A549 treated with GW870086 at 1 μM for 4 hours (cell line): ENCODE measurements around the gene PKNOX1. TPM values are rescaled to one million over a fixed set of nuclear protein-coding genes. Genes with fewer than 3 reads are reported as not detected.

Source experiments
- total RNA-seq: library from RNA; stranded (reverse); fragments of 200-300 nt; extraction: Qiagen RNA extraction; gene quantifications from 5 replicates; pipeline ENCODE4 v1.2.3, GENCODE V29; 2022; ENCODE audit warnings: low read depth

Gene PKNOX1, protein sequence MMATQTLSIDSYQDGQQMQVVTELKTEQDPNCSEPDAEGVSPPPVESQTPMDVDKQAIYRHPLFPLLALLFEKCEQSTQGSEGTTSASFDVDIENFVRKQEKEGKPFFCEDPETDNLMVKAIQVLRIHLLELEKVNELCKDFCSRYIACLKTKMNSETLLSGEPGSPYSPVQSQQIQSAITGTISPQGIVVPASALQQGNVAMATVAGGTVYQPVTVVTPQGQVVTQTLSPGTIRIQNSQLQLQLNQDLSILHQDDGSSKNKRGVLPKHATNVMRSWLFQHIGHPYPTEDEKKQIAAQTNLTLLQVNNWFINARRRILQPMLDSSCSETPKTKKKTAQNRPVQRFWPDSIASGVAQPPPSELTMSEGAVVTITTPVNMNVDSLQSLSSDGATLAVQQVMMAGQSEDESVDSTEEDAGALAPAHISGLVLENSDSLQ
- total RNA-seq = 5.3 to 5.8 TPM (median 5.5 TPM) in 5 replicates

DNA sequence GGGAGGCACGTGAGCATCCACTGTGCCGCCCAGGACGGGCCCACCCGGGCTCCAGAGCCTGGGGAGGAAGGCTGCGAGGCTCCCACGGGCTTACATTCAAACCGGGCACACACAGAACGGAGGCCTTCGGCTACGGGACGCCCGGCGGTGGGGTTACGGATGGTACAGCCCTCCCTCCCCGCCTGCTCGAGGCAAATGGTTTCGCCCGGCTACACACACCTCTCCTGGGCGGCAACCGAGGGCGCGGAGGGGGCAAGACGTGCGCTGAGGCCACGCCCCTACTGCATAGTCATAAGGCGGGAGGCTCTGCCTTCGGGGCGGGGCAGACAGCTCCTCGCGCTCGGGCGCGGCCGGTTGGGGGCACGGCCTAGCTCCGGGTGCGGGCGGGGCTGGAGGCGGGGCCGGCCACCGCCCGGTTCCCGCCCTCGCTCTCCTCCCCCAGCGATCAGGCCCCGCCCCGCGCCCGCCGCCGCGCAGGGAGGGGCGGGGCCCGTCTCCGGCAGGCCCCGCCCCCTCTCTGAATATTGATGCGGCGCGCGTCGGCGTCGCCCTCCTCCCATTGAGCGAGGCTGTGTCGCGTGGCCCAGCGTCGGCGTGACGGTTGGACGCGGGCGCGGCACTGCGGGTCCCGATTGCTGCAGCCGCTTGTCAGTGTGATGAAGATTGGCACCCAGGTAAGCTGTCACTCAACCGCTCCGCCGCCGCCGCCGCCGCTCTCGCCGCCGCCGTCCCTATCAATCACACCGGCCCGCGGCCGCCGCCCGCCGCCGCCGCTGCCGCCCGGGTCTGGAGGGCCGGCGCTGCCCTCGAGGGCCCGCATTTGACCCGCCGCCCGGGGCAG is at the start of gene PKNOX1:
Gene PKNOX1, plus strand, starts transcription at position 572 of the 841 bp plus-strand sequence. CDS start 29,820 bp downstream, outside the sequence.

DNA sequence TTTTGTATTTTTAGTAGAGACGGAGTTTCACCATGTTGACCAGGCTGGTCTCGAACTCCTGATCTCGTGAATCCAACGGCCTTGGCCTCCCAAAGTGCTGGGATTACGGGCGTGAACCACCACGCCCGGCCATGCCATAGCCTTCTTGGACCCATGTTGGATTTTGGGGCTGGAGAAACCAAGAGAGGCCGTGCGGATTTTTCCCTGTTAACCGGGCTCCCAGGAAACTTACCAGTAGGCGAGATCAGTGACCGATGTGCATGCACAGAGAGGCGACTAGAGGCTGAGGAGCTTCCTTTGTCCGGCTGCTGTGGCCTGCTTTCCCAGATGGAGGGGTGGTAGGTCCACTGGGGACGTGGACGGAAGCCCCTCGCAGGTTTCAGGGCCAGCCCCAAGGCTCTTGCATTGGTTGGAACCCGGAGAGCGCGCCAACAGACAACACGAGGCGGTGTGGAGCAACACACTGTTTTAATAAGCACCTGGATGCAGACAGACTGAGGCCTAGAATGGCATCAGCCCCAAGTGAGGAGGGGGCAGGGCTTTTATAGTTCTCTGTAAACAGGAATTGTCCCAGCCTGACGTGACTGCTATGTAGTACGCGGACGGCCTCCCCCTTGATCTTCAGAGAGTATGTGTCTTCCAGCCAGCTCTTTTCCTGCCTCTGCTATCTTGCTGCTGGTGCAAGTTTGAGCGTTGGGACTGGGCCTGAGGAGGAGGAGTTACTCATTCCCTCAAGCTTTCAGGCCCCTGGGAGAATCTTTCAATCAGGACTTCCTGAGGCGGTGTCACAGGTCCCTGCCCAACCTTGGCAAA is 49.0 kb upstream of the PKNOX1 start, which contains the start of gene ERVH48-1:
Gene ERVH48-1, minus strand, starts transcription at position 517 of the 813 bp plus-strand sequence. CDS start 6,624 bp downstream, outside the sequence.

DNA sequence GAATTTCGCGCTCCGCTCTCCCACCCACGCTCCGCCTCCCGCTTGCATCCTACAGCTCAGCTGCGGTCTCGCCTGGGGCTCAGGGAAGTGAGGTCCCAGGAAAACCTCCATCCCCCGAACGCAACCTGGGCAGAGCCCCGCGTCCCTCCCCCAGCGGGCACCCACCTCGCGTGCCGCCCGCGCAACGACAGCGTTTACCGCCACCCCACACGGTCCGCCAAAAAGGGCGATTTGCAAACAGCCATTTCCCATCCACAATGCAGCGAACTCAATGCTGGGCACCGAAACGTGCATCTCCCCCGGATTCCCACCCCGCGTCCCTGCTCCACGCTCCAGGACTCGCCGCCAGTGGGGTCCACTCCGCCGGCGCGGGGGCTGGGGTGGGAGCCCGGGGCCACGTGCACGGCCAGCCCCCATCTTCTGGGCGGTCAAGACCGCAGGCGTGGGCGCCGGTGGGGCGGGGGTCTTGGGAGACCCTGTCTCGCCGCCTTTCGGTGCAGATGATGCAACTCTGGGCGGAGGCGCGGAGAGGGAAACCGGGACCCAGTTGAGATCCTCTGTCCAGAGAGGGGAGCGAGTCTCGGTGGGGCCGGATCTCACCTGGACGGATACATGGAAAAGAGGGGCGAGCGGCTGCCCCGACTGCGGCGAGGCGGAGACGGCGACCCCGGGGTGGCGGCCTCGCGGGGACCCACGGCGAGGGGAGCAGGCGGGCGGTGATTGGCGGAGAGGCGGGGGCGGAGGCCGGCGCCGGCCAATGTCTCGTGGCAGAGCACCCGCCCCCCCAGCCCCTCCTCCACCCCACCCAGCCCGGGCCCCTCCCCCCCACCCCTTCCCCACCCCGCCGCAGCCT is 101.0 kb downstream of the PKNOX1 start, which contains the start of gene CBS:
Gene CBS, minus strand, starts transcription at position 666 of the 853 bp plus-strand sequence. CDS start 3,642 bp downstream, outside the sequence.

Other genes with a start within 250 kb of the PKNOX1 start
- 22.7 to 31.1 TPM (median 28.2 TPM) in 5 replicates for gene WDR4, start 95.0 kb upstream of the PKNOX1 start, total RNA-seq
- 19.5 to 22.1 TPM (median 20.3 TPM) in 5 replicates for gene NDUFV3, start 81.3 kb upstream of the PKNOX1 start, total RNA-seq
- gene ERVH48-1, start 48.9 kb upstream of the PKNOX1 start, total RNA-seq = not detected in 5 replicates
- 10.0 to 12.5 TPM (median 10.4 TPM) in 5 replicates for gene CBS, start 101.3 kb downstream of the PKNOX1 start, total RNA-seq
- gene U2AF1, start 133.0 kb downstream of the PKNOX1 start, total RNA-seq = 51.1 to 72.5 TPM (median 60.2 TPM) in 5 replicates
- gene CRYAA, start 194.4 kb downstream of the PKNOX1 start, total RNA-seq = not detected in 5 replicates